ENCODE data around the gene CORO2A. TPM values are rescaled to one million over a fixed set of nuclear protein-coding genes. Genes with fewer than 3 reads are reported as not detected.

The CORO2A gene
- total RNA-seq, 2 experiments from 2014 or later: 6.8 to 8.5 TPM

- TF ChIP-seq, protein P1, sequence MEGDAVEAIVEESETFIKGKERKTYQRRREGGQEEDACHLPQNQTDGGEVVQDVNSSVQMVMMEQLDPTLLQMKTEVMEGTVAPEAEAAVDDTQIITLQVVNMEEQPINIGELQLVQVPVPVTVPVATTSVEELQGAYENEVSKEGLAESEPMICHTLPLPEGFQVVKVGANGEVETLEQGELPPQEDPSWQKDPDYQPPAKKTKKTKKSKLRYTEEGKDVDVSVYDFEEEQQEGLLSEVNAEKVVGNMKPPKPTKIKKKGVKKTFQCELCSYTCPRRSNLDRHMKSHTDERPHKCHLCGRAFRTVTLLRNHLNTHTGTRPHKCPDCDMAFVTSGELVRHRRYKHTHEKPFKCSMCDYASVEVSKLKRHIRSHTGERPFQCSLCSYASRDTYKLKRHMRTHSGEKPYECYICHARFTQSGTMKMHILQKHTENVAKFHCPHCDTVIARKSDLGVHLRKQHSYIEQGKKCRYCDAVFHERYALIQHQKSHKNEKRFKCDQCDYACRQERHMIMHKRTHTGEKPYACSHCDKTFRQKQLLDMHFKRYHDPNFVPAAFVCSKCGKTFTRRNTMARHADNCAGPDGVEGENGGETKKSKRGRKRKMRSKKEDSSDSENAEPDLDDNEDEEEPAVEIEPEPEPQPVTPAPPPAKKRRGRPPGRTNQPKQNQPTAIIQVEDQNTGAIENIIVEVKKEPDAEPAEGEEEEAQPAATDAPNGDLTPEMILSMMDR (IDR thresholded peaks at IDR 0.05): no peak
- POLR2A ChIA-PET: no interaction called here
- peaks cover 51% of the 10 kb centered on the region for H3K36me3 ChIP-seq (ENCODE audit: insufficient read depth, low read length)
Observed at GRCh38 chr9:98134702-98135557, 57.5 kb downstream of the CORO2A start.

DNA sequence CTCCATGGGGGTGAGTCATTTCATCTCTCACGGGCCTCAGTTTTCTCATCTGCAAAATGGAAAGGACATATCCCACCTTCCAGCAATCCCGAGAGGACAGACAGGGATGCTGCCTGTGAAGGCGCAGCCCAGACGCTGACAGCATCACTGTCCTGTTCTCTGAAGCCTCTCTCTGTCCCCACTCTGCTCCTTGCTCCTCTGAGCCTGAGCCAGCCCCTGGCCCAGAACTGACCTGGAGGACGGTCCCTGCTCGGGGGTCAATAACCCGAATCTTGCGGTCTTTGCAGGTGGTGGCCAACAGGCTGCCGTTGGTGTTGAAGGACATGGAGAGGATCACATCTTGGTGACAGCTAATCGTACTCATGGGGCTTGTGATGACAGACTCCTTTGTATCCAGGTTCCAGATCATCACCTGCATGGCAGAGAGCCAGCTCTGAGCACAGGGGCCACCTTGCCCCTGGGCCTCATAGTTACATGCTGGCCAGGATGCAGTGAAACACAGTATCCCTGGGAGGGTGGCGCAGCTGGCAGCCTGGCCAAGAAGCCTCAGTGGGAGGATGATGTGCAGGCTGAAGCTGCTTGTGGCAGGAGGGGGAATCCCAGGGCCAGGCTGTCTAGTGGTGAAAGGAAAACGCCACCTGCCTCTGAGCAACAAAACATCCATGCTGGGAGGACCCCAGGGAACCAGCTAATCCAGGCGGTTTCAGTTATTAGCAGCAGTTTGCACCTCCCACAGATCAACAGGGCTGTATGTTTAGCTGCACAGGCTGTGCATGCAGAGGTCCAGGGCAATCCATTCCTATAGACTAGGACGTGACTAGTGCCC is 59.4 kb downstream of the CORO2A start:
- Histone ChIP-seq H3K27me3 (ENCODE audit: control insufficient read depth in 1 of 2, insufficient read depth in 2 of 2, low read length in 2 of 2) (no peaks in the 10 kb centered on the region), H3K36me3 (ENCODE audit: insufficient read depth, low read length) (peaks cover 65% of the 10 kb centered on the region), H3K27ac (ENCODE audit: low read depth in 1 of 2, low read length in 2 of 2) (no peak overlapping the region), H3K4me3 (ENCODE audit: low read length) (no peak overlapping the region), H3K9me3 (ENCODE audit: control insufficient read depth in 1 of 2, insufficient read depth in 1 of 2, low read length in 2 of 2) (no peaks in the 10 kb centered on the region), H3K4me1 (ENCODE audit: insufficient read depth, low read length) (peaks cover 4% of the 10 kb centered on the region)
- no peak for ATAC-seq (ENCODE audit: poor library complexity)
- ChIA-PET CTCF (no interaction called here), POLR2A (interaction anchor here (1.1 kb wide), 1 partner anchor 31 kb away, joined by 5 read pairs; no protein-coding TSS in a partner anchor)
- no peaks in the 10 kb centered on the region for H3K27me3 Mint-ChIP-seq
- TF ChIP-seq, protein P1 (IDR thresholded peaks at IDR 0.05): no peak
- peak in 1 of 14 experiments; percentile 17 for DNase-seq
- H3K4me3 Mint-ChIP-seq: no peak overlapping the region
- peaks cover 56% of the 10 kb centered on the region for H3K36me3 Mint-ChIP-seq (ENCODE audit: low read depth)
- H3K4me1 Mint-ChIP-seq (ENCODE audit: low read depth): no peaks in the 10 kb centered on the region
- no peaks in the 10 kb centered on the region for H3K9me3 Mint-ChIP-seq
- intact Hi-C loops (cut with DNase I, micrococcal nuclease): no loop called here
- H3K27ac Mint-ChIP-seq: no peak overlapping the region

More at GRCh38 chr9:98134702-98135557, 57.5 kb downstream of the CORO2A start:
- Histone ChIP-seq H3K27ac (ENCODE audit: low read depth in 1 of 2, low read length in 2 of 2) (no peak overlapping the region), H3K4me3 (ENCODE audit: low read length) (no peak overlapping the region), H3K9me3 (ENCODE audit: control insufficient read depth in 1 of 2, insufficient read depth in 1 of 2, low read length in 2 of 2) (no peaks in the 10 kb centered on the region), H3K27me3 (ENCODE audit: control insufficient read depth in 1 of 2, insufficient read depth in 2 of 2, low read length in 2 of 2) (no peaks in the 10 kb centered on the region), H3K4me1 (ENCODE audit: insufficient read depth, low read length) (no peaks in the 10 kb centered on the region)
- H3K27me3 Mint-ChIP-seq: no peaks in the 10 kb centered on the region
- peaks cover 47% of the 10 kb centered on the region for H3K36me3 Mint-ChIP-seq (ENCODE audit: low read depth)
- no peak for DNase-seq
- CTCF ChIA-PET: no interaction called here
- H3K4me3 Mint-ChIP-seq: no peak overlapping the region
- intact Hi-C loops (cut with DNase I, micrococcal nuclease): no loop called here
- no peak for ATAC-seq (ENCODE audit: poor library complexity)
- H3K4me1 Mint-ChIP-seq (ENCODE audit: low read depth): no peaks in the 10 kb centered on the region
- H3K9me3 Mint-ChIP-seq: no peaks in the 10 kb centered on the region
- H3K27ac Mint-ChIP-seq: no peak overlapping the region

- intact Hi-C loops (cut with DNase I, micrococcal nuclease): no loop called here
- peaks cover 56% of the 10 kb centered on the region for H3K36me3 Mint-ChIP-seq (ENCODE audit: low read depth)
- DNase-seq: no peak
- H3K27ac Mint-ChIP-seq: no peak overlapping the region
- no peak for ATAC-seq (ENCODE audit: poor library complexity)
- H3K4me1 Mint-ChIP-seq (ENCODE audit: low read depth): no peaks in the 10 kb centered on the region
- no peak overlapping the region for H3K4me3 Mint-ChIP-seq
- ChIA-PET CTCF (interaction anchor here (0.9 kb wide), 1 partner anchor 11 kb away, joined by 3 read pairs; no protein-coding TSS in a partner anchor), POLR2A (no interaction called here)
- H3K9me3 Mint-ChIP-seq: no peaks in the 10 kb centered on the region
- Histone ChIP-seq H3K9me3 (ENCODE audit: control insufficient read depth in 1 of 2, insufficient read depth in 1 of 2, low read length in 2 of 2) (no peaks in the 10 kb centered on the region), H3K4me1 (ENCODE audit: insufficient read depth, low read length) (peaks cover 4% of the 10 kb centered on the region), H3K36me3 (ENCODE audit: insufficient read depth, low read length) (peaks cover 63% of the 10 kb centered on the region), H3K27ac (ENCODE audit: low read depth in 1 of 2, low read length in 2 of 2) (no peak overlapping the region), H3K4me3 (ENCODE audit: low read length) (no peak overlapping the region), H3K27me3 (ENCODE audit: control insufficient read depth in 1 of 2, insufficient read depth in 2 of 2, low read length in 2 of 2) (no peaks in the 10 kb centered on the region)
- TF ChIP-seq, protein P1 (IDR thresholded peaks at IDR 0.05): no peak
- H3K27me3 Mint-ChIP-seq: no peaks in the 10 kb centered on the region
Observed at GRCh38 chr9:98132158-98132557, 60.3 kb downstream of the CORO2A start.
